PC-3 (cell line): Measurements from ENCODE around the gene KAZN.

Experiments used
- EZH2 ChIP-seq: fragments of 300-600 bp; sonication (generic); IDR thresholded peaks from one replicate; pipeline ENCODE4 v1.6.1; 2017; ENCODE audit warnings: antibody characterized with exemption, mild to moderate bottlenecking, low read length; ENCODE audit not compliant: unreplicated experiment
- TF ChIP-seq, protein P1 (sequence below): fragments of 300-600 bp; sonication (generic); conservative IDR thresholded peaks from 2 replicates; pipeline ENCODE4 v1.5.1; 2017; ENCODE audit warnings: antibody characterized with exemption, low read depth, mild to moderate bottlenecking, low read length

DNA sequence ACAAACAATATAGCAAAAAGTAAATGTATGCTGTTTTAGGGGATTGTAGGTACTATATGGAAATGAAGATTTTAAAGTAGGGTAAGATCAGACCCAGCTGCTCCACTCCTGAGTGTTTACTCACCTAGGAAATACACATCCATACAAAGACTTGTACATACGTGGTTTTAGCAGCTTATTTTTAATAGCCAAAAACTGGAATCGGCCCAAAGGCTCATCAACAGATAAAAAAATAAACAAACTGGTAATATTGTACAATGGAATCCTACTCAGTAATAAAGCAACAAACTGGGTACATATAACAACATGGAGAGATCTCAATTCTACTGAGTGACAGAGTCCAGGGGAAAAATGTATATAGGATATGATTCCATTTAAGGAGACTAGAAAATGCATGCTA, 375.9 kb downstream of the KAZN start:
- TF ChIP-seq, protein P1, sequence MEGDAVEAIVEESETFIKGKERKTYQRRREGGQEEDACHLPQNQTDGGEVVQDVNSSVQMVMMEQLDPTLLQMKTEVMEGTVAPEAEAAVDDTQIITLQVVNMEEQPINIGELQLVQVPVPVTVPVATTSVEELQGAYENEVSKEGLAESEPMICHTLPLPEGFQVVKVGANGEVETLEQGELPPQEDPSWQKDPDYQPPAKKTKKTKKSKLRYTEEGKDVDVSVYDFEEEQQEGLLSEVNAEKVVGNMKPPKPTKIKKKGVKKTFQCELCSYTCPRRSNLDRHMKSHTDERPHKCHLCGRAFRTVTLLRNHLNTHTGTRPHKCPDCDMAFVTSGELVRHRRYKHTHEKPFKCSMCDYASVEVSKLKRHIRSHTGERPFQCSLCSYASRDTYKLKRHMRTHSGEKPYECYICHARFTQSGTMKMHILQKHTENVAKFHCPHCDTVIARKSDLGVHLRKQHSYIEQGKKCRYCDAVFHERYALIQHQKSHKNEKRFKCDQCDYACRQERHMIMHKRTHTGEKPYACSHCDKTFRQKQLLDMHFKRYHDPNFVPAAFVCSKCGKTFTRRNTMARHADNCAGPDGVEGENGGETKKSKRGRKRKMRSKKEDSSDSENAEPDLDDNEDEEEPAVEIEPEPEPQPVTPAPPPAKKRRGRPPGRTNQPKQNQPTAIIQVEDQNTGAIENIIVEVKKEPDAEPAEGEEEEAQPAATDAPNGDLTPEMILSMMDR: no peak
- TF ChIP-seq EZH2: no peak
